NCI-H2107 treated with DMSO at 0.1 percent for 48 hours (cell line): ENCODE measurements around the gene MLEC.
"Not testable (repeated sequence)": the region's sequence is repeated elsewhere in the genome, so short reads cannot be mapped to it uniquely, and the experiment has no call there.

Source experiments
- DNase-seq: peaks from one replicate; lab custom pipeline; 2025; ENCODE audit not compliant: unreplicated experiment; lab: John Stamatoyannopoulos, UW

The MLEC gene

GRCh38 chr12:120719496-120720233, 32.7 kb downstream of the MLEC start:
- no peak for DNase-seq

GRCh38 chr12:120720234-120720986, 33.5 kb downstream of the MLEC start:
- DNase-seq: no peak

- no peak for DNase-seq
These were observed 34.2 kb downstream of the MLEC start for GRCh38 chr12:120720987-120721801.

GRCh38 chr12:120721866-120722265, 34.9 kb downstream of the MLEC start:
- no peak for DNase-seq

- no peak for DNase-seq
These were observed 35.8 kb downstream of the MLEC start for GRCh38 chr12:120722784-120723183.

GRCh38 chr12:120724720-120725119, 37.8 kb downstream of the MLEC start:
- DNase-seq: no peak

GRCh38 chr12:120725151-120725658, 38.3 kb downstream of the MLEC start:
- DNase-seq: peak; percentile 49

- DNase-seq: peak; percentile 68
These were observed 38.9 kb downstream of the MLEC start, which contains the start of gene ACADS for GRCh38 chr12:120725659-120726509. TSS of gene ACADS (plus strand) at chr12:120725826. CDS start at chr12:120725886, 60 bp downstream.

- no peak for DNase-seq
These were observed 39.5 kb downstream of the MLEC start for GRCh38 chr12:120726510-120726793.

- DNase-seq: no peak
These were observed 40.0 kb downstream of the MLEC start for GRCh38 chr12:120726961-120727360.

- DNase-seq: not testable (repeated sequence)
These were observed 45.2 kb downstream of the MLEC start for GRCh38 chr12:120732198-120732597.

- no peak for DNase-seq
These were observed 46.6 kb downstream of the MLEC start for GRCh38 chr12:120733574-120733973.

GRCh38 chr12:120734210-120734609, 47.3 kb downstream of the MLEC start:
- no peak for DNase-seq

GRCh38 chr12:120735181-120735580, 48.2 kb downstream of the MLEC start:
- no peak for DNase-seq

GRCh38 chr12:120736404-120737331, 49.7 kb downstream of the MLEC start:
- no peak for DNase-seq

GRCh38 chr12:120737557-120738251, 50.8 kb downstream of the MLEC start:
- no peak for DNase-seq

GRCh38 chr12:120738252-120739030, 51.5 kb downstream of the MLEC start:
- no peak for DNase-seq
